Pons (tissue), 1 donor: ENCODE measurements around the gene ARR3.
"Not testable (repeated sequence)": the region's sequence is repeated elsewhere in the genome, so short reads cannot be mapped to it uniquely, and the experiment has no call there.

Experiments
- DNase-seq: peaks from one replicate; pipeline ENCODE4 v3.0.0-alpha.2; 2016; ENCODE audit warnings: low spot score

Gene ARR3

DNA sequence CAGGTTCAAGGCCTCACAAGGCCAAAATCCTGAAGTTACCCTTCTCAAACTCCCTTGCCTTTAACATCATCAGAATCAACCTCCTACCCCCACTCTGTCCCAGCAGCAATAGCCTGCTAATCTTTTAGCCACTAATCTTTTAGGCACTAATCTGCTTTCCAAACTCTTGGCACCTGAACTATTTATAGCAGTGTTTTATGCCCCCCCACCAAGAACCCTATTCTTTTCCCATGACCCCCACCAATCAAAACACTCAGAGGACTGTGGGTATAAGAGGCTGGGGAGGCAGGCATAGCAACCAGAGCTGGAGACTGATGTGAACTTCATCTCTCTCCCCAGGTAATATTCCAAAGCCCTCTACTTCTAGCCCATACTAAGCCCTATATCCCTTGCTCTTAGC is at the start of gene ARR3:
TSS of gene ARR3 (plus strand) at position 301 of the 400 bp plus-strand sequence. CDS start 1,052 bp downstream, outside the sequence.
- no peak for DNase-seq

DNA sequence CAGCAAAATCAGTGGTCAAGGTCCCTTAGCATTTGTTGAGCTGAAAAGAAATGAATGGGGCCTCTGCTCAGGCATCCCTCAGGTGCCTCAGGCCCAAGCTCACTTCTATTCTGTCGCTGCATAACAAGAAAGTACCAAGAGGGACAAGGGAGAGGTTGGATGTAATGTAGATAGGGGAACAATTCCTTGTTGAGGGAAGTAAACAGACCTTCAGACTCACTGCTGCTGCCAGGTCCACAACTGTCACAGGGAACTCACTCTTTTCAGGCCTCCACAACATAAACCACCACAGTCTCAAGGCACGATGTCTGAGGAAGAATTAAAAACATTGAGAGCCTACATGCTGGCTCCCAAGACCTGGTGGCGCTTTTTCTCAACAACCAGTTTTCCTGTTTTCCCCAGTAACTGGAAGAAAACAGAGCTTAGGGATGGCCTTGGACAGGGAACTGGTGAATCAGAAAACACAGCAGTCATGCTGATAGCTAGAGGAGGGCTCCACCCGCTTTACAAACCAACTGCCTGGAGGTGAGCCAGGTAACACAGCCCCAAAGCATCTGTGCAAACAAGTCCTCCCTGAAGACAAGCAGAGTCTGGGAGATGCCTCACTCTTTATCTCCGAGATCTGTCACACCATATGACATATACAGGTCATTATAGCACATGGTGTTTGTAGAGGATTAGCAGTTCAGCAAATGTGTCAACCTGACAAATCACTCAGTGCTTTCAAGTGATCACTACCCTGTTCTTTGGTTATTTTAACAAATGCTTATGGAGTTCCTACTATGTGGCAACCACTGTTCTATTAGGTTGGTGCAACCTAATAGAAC is 48.0 kb upstream of the ARR3 start:
- DNase-seq: no peak

DNA sequence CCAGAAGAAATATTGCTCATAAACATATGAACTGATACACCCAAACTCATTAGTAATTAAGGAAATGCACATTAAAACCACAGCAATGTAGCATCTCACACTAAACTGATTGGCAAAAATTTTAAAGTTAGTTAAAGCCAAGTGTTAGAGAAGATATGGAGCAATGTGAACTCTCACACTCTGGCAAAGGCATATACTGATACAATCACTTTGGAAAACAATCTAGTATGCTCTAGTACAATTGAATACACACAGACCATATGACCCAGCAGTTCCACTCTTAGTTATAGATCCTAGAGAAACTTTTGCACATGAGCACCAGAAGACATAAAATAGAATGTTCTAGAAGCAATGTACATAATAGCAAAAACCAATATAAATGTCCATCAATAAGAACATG is 42.1 kb upstream of the ARR3 start:
- no peak for DNase-seq

DNA sequence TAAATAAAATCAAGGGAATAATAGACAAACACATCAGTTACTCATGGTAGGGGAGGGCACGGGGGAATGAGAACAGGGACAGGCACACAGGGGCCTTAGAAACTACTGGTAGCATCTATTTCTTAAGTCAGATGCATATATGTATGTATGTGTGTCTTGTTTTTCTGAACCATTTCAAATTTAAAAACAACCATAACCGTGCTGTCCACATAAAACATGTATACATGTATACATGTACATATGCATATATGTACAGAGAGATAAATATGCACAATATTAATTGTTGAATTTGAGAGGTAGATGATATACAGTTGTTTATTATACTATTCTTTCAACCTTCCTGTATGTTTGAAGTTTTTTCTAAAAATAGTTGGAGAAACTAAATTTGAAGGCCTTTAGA is 41.4 kb upstream of the ARR3 start:
- DNase-seq: no peak

DNA sequence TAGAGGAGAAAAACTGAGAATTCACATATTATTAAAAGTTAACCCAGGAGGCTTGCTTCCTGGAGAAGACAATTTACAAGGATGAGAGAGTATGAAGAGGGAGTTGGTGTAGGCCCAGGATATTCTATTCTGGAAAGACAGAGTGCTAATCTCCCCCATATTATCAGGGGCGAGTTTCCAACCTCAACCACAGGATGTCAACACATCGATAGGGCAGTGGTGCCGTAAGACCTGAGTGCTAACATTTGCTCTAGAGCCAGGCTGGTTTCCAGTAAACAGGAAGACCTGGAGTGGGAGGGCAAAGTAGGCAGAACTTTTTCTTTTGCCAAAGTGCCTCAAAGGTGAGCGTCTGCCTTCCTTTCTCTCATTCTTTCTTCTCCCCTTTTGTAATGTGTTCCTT is 36.5 kb upstream of the ARR3 start:
- DNase-seq: no peak

DNA sequence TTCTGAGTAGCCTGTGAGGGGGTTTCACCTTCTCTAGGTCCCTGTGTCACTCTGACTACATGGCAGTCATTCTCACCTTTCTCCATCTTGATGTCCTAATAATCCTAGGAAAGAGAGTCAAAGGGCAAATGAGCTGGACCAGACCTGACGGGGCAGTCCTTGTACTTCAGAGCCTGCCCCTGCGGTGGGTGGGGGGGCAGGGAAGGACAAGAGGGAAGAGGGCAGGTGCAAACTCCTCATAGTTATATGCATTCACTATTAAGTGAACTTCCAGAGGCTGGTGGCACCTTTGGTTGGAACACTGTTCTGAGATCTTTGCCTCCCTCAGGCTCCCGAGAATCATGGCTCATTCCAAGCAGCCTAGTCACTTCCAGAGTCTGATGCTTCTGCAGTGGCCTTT is 33.8 kb upstream of the ARR3 start, which contains the start of gene AWAT1:
TSS of gene AWAT1 (plus strand) at position 301 of the 400 bp plus-strand sequence. CDS start at position 342, 41 bp downstream.
- no peak for DNase-seq

DNA sequence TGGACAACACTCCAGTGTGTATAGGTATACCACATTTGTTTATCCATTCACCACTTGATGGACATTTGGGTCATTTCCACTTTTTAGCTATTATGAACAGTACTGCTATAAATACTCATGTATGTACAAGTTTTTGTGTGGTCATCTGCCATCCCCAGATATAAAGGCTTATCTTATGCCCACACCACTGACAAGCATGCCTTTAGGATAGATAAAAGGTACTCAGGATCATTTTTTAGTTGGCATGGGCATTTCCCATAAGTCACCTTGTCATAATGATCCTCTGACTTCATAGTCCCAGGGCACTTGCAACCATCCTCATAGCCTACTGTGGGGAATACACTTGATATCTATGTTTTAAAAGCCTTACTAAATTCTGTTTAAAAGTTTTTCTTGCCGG is 27.4 kb upstream of the ARR3 start:
- DNase-seq: no peak

DNA sequence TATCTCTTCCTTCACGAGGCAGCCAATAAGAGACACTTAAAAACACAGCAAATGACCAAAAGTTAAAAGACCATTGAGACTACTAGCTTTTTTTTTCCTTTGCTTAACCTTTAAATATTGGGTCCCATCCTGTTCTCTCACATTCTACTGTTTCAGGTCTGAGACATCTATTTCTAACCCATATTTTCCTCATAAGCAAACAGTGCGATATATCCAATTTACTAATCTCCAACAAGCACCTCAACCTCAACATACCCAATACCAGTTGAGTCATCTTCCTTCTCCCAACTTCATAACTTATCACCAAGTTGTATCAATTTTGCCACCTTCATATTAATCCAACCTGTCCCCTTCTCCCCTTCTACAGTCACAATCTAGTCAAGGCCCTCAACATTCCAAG is 26.6 kb upstream of the ARR3 start:
- no peak for DNase-seq

DNA sequence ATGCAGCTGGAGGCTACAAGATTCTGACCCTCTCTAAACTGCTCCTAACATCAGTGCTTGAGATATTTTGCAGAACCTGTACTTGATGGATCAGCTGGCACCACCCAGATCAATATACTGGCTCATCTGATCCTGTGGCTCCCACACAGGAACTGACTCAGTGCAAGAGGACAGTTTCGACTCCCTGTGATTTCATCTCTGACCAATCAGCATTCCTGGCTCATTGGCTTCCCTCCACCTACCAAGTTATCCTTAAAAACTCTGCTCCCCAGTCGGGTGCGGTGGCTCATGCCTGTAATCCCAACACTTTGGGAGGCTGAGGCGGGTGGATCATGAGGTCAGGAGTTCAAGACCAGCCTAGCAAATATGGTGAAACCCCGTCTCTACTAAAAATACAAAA is 24.5 kb upstream of the ARR3 start:
- DNase-seq: not testable (repeated sequence)

DNA sequence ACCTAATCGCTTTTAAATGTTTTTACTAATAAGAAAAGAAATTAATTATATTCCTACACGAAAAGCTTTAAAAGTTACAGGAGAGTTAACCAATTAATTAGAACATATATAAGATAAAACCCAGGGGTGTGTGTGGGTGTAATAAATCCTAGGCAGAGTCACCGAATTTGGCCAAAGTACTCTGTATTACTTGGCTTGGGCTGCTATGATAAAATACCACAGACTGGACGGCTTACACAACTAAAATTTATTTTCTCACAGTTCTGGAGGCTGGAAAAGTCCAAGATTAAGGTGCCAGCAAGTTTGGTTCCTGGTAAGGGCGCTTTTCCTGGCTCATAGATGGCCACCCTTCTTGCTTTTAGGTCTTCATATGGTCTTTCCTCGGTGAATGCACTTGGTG is 23.3 kb upstream of the ARR3 start:
- no peak for DNase-seq

DNA sequence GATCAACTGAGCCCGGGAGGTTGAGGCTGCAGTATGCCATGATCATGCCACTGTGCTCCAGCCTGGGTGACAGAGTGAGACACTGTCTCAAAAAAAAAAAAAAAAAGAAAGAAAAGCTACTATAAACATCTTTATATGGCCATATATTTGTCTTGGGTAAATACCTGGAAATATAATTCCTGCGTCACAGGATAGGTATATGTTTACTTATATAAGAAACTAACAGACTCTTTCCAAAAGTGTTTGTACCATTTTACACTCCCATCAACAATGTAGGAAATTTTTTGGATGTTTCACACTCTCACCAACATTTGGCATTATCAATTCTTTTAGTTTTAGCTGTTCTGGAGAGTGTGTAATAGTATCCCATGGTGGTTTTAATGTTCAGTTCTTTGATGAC is 20.9 kb upstream of the ARR3 start:
- DNase-seq: no peak

DNA sequence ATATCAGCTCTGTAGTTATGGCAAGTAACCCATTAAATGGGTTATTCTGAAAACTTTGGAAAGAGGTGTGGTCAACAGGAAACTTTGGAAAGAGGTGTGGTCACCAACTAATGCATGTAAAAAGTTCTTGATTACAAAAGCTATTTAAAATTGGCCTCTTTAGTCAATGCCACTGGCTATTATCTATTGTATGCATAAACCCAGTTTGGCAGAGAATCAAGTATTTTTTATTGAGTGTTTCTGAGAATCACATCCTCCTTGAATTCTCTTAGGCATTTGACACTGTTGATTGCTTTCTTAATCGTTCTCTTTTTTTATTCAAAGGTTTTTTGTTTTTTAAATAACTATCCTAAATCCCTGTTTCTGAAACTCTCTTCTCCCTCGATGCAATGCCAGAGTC is 15.6 kb upstream of the ARR3 start:
- no peak for DNase-seq

DNA sequence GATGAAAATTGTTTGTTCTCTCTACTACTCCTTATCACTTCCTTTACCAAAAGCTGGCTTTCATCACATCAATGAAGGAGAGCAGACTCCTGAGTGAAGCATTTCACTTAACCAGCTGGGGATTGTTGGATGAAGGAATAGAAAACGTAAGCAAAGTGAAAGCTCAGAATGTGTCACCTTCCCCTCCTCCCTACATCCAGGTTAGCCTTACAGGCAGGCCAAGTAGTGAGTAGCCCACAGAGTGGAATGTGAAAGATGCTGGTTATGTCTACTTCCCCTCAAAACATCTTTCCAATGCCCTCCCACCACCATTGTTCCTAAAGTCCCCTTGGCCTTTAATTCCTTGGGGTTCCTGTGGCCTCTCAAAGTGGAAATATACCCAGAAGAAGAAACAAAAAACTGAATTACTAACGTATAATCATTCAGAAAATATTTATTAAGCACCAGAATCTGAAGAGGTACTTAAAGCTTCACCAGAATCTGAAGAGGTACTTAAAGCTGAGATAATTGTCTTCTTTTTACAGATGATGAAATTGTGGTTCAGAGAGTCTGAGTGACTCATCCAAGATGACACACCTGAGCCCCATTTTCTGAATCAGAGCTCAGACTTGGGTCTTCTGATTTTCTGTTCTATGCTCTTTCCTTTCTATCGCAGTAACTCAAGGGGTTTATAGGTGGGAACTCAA is 14.6 kb upstream of the ARR3 start:
- no peak for DNase-seq

DNA sequence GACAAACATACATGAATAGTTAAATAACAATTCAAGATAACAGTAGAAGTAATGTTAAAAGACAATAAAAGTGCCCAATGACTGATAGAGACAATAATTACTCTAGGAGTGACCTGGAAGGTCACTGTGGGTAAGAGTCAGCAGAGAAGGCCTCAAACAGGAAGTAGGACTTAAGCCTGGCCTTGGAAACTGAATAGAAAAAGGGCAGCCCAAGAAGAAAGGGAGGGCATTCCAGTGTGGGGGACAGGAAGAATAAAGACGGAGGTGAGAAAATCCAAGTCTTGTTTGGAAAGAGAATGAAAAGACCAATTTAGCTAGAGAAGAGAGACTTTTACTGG is 14.1 kb upstream of the ARR3 start:
- DNase-seq: no peak

DNA sequence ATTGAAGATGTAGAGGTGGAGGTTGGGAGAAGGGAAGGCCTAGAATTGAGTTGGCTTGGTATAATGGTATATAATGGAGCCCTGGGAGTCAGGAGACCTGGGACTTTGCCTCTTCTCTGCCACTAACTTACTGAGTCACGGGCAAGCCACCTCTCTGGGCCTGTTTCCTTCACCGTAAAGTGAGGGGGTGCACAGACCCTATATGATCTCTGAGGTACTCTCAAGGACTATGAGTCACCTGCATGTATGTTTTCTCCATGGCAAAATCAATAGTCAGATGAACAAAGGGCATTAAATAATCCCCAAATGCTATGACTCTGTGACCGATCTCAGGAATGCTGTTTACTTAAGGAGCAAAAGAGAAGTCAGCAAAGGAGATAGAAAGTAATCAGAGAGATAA is 13.2 kb upstream of the ARR3 start:
- no peak for DNase-seq

DNA sequence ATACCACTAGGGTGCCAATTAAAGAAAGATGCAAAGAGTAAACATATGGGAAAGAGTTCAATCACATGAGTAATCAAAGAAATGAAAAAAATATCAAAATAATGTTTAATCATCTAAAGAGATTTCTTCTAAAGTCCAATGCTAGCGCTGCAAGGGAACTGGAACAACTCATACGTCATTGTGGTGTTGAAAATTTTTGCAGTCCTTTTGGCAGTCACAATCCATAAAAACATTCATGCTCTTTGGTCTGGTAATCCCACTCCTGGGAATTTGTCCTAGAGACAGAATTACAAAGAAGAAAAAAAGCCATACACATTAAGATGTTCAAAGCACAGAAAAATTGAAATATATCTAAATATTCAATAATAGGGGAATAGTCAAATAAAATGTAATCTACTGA is 12.7 kb upstream of the ARR3 start:
- no peak for DNase-seq

DNA sequence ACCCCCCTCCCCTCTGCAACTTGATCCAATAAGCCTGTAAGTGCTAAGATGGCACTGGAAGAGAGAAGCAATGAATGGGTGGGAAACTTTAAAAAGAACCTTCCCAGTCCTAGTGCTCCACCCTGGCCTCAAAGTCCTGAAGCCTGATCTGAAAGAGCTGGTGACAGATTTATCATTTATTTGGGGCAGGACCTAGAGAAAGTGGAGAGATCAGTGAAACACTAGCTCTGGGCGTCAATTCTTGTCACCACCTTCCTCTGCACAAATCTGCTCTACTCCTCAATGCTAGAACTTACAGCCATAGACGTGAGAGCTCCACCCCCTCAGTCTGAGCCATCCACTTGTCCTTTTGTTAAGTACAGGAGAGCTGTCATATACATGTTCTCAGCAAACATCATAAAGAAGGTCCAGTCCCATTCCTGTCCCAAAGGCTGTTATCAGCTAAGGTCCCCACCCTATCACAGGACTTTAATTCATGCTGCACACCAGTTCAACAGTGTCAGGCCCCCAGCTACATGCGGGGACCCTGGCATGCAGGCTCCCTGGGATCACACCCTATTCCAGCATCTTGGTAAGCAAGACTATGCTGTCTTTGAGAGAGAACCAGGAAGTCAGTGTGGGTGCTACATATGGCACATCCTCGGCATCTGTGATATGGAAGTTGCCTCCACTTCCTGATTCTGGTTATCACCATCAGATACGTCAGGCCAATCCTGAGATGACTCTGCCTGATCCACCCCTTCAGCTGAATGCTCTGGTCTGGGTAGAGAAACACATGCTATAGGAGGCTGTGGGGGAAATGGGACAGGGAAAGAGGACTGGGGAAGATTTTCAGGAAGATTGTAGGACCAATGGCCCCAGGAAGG is 10.5 kb upstream of the ARR3 start:
- DNase-seq: no peak

DNA sequence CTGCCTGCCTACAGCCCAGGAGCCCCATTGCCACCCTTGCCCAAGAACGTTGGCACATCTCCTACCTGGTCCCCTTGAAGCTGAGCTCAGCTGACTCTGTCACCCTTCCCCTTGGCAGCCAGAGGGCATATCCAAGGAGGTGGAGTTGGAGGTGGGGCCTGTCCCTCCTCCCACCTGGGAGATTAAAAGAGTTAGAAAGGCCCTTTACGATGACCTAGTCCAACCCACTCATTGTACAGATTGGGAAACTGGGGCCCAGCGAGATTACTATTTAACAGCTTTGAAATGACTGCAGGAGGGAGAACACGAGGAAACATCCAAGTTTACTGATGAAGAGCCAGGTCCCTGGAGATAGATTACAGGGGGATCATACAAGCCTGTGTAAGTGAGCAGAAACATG is 8.0 kb upstream of the ARR3 start, which contains the start of gene P2RY4:
TSS of gene P2RY4 (minus strand) at position 101 of the 400 bp plus-strand sequence. CDS start 580 bp downstream, outside the sequence.
- DNase-seq: no peak

DNA sequence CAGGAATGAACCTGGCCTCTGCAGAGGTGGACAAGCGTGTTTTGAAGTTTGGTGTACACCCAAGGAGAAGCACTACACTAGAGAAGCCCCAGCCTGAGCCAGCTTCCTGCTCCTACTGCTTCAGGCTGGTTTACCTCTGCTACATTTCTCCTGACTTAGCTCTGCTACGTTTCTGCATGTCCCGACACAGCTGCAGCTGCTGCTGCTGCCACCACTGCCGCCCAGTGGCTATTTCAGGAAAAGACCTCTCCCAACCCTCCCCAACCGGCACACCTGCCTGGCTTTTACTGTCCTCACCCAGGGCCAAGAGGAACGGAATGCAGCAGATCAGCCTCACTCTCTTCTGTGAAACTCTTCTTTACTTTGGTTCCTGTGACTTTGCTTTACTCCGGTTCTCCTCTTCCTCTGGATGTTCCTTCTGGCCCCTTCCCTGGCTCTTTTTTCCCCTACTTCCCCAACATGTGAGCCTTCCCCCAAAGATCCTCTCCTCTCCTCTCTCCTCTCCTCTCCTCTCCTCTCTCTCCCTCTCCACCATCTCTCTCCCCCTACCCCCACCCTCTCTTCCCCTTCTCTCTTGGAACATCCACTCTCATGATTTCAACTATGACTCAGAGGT is 5.1 kb upstream of the ARR3 start:
- no peak for DNase-seq

DNA sequence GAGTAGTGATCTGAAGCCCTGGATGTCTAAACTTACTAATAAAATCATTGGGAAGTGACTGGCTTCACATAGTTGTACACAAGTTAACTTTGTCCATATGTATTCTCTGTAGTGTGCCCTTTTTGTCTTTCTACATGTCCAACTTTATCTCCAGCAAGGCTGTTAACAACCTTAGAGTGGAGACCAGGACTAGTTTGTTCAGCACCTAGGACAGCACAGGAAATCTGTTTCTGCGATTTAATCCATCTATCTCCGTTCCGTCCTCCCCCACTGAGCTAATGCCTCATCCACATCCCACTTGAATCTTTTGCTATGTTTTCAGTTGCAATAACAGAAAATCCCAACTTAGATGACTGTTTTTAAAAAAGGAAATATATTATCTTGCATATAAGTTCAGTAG is 3.4 kb upstream of the ARR3 start:
- DNase-seq: no peak

DNA sequence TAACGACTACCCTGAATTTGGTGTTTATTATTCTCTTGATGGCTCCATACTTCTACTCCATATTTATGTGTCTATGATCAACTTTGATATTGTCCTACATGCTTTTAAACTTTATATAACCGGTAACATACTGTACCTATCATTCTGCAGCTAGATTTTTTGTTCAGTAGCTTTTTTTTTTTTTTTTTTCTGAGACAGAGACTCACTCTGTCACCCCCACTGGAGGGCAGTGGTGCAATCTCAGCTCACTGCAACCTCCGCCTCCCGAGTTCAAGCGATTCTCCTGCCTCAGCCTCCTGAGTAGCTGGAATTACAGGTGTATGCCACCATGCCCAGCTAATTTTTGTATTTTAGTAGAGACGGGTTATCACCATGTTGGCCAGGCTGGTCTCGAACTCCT is 5.9 kb downstream of the ARR3 start:
- DNase-seq: not testable (repeated sequence)

DNA sequence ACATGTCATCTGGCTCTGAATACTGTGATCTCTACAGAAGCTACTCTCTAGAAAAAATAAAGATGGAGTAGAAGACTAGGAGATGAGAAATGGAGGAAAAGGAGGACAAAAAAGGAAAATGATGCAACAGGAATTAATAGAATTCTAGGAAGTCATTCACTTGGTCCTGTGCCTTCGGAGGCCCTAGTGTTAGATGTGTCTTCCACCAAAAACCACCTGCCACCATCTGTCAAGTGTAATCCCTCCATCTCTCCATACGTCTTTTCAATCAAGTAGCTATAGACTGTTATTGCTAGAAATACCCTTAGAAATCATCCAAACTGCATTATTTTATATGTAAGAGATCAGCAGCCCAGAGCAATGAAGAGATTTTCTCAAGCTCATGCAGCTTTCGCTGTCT is 10.9 kb downstream of the ARR3 start:
- DNase-seq: no peak
